Endodermal cell (in vitro differentiated cells): Measurements from ENCODE around the gene ZIC2. TPM values are rescaled to one million over a fixed set of nuclear protein-coding genes. Genes with fewer than 3 reads are reported as not detected.

Source experiments
- DNase-seq: peaks from one replicate; pipeline ENCODE4 v3.0.0-alpha.2; 2017
- H3K27ac ChIP-seq: 2 replicates; pipeline ENCODE4 v1.5.1; 2013; ENCODE audit warnings: mild to moderate bottlenecking, low read depth, low read length, moderate library complexity
- H3K27me3 ChIP-seq: 2 replicates; pipeline ENCODE4 v1.6.1; 2013; ENCODE audit warnings: mild to moderate bottlenecking, low read length, moderate library complexity; ENCODE audit not compliant: insufficient read depth, control insufficient read depth, poor library complexity, severe bottlenecking
- H3K36me3 ChIP-seq: 2 replicates; pipeline ENCODE4 v1.7.0; 2013; ENCODE audit warnings: mild to moderate bottlenecking, low read length, moderate library complexity; ENCODE audit not compliant: control insufficient read depth, insufficient read depth
- H3K4me1 ChIP-seq: one replicate; pipeline ENCODE4 v1.7.0; 2013; ENCODE audit warnings: low read length; ENCODE audit not compliant: control insufficient read depth, insufficient read depth
- H3K4me3 ChIP-seq: 2 replicates; pipeline ENCODE4 v1.5.1; 2013; ENCODE audit warnings: mild to moderate bottlenecking, low read length, moderate library complexity
- H3K9ac ChIP-seq: 2 replicates; pipeline ENCODE4 v1.6.1; 2013; ENCODE audit warnings: mild to moderate bottlenecking, low read length, moderate library complexity; ENCODE audit not compliant: poor library complexity, severe bottlenecking; ENCODE audit errors: extremely low read depth
- H3K9me3 ChIP-seq: 2 replicates; pipeline ENCODE4 v1.6.1; 2013; ENCODE audit warnings: mild to moderate bottlenecking, low read length, moderate library complexity; ENCODE audit not compliant: control insufficient read depth
- H3K27ac Mint-ChIP-seq: 2 replicates; pipeline ENCODE4 v1.8.0; 2020; ENCODE audit warnings: mixed read lengths
- H3K27me3 Mint-ChIP-seq: 2 replicates; pipeline ENCODE4 v1.8.0; 2021; ENCODE audit warnings: mild to moderate bottlenecking, mixed read lengths; ENCODE audit not compliant: insufficient read depth
- H3K36me3 Mint-ChIP-seq: 2 replicates; pipeline ENCODE4 v1.8.0; 2020; ENCODE audit warnings: low read depth, mixed read lengths
- H3K4me1 Mint-ChIP-seq: 2 replicates; pipeline ENCODE4 v1.8.0; 2020; ENCODE audit warnings: mixed read lengths
- H3K4me3 Mint-ChIP-seq: 2 replicates; pipeline ENCODE4 v1.8.0; 2020; ENCODE audit warnings: mild to moderate bottlenecking, moderate library complexity, mixed read lengths
- H3K9me3 Mint-ChIP-seq: 2 replicates; pipeline ENCODE4 v1.8.0; 2020; ENCODE audit warnings: mild to moderate bottlenecking, mixed read lengths
- WGBS, 2 experiments: methylation state at CpG; one replicate each; pipeline versions ENCODE4 v1.1.5 to v1.1.7; 2013; ENCODE audit warnings: missing lambda C conversion rate in 2 of 2, mixed read lengths in 1 of 2; ENCODE audit not compliant: insufficient coverage in 1 of 2, insufficient read length in 1 of 2; 5-methylcytosine and 5-hydroxymethylcytosine counted together
- total RNA-seq, 2 donors: library from RNA; stranded (reverse); fragmentation: NEBNext Ultra II Directional in 1 of 2; extraction: Animal tissue kit (Norgen Biotek cat#: 25700) in 1 of 2; gene quantifications; 2 replicates in 1 of 2; 3 replicates in 1 of 2; pipeline ENCODE4 v1.2.1, GENCODE V29; 2021
- TF ChIP-seq, protein P1 (sequence below): fragments of 200-600 bp; sonication (generic); conservative IDR thresholded peaks from 2 replicates; pipeline ENCODE4 v1.5.0; 2021; ENCODE audit warnings: antibody characterized with exemption, mild to moderate bottlenecking

Gene ZIC2
- total RNA-seq, 2 donors from 2014 or later, result 182 to 301 TPM

DNA sequence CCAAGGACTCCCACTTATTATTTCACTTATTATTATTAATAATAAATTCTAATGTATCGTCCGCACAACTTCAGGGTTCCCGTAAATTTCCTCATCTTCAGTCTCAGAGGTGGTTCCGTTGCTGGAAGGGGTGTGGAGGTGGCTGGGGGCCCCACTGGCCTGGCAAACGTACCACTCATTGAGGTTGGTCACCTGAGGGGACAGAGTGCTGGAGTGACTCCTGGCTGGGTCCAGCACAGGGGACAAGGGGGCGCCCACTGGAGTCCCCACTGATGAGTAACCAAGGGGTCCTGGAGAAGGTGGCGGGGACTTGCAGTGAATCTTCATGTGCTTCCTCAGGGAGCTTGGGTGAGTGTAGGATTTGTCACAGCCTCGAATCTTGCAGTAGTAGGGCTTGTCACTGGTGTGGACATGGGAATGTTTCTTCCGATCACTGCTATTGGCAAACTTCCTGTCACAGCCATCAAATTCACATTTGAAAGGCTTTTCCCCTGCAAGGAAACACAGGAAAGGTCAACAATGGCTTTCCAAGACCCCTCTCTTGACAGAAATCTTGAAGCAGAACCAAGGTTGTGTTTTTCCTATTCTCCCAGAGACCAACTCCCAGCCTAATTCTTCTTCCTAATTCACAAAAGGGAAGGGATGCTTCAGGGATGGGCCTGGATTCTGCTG, 16.1 kb upstream of the ZIC2 start:
- Mint-ChIP-seq H3K4me3 (no peak overlapping the region), H3K4me1 (peaks cover 39% of the 10 kb centered on the region), H3K27me3 (peaks cover 39% of the 10 kb centered on the region), H3K27ac (no peak overlapping the region), H3K9me3 (no peaks in the 10 kb centered on the region), H3K36me3 (peaks cover 16% of the 10 kb centered on the region)
- Histone ChIP-seq H3K27ac (peak overlapping the region; percentile 62), H3K4me1 (peaks cover 8% of the 10 kb centered on the region), H3K9ac (no peak overlapping the region), H3K4me3 (no peak overlapping the region), H3K36me3 (peaks cover 28% of the 10 kb centered on the region), H3K9me3 (no peaks in the 10 kb centered on the region), H3K27me3 (peaks cover 20% of the 10 kb centered on the region)
- WGBS, 2 experiments, result 89 to 93% methylated on average over 3 to 9 of the region's 9 CpGs
- DNase-seq, result no peak
- TF ChIP-seq, protein P1, sequence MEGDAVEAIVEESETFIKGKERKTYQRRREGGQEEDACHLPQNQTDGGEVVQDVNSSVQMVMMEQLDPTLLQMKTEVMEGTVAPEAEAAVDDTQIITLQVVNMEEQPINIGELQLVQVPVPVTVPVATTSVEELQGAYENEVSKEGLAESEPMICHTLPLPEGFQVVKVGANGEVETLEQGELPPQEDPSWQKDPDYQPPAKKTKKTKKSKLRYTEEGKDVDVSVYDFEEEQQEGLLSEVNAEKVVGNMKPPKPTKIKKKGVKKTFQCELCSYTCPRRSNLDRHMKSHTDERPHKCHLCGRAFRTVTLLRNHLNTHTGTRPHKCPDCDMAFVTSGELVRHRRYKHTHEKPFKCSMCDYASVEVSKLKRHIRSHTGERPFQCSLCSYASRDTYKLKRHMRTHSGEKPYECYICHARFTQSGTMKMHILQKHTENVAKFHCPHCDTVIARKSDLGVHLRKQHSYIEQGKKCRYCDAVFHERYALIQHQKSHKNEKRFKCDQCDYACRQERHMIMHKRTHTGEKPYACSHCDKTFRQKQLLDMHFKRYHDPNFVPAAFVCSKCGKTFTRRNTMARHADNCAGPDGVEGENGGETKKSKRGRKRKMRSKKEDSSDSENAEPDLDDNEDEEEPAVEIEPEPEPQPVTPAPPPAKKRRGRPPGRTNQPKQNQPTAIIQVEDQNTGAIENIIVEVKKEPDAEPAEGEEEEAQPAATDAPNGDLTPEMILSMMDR, result no peak

DNA sequence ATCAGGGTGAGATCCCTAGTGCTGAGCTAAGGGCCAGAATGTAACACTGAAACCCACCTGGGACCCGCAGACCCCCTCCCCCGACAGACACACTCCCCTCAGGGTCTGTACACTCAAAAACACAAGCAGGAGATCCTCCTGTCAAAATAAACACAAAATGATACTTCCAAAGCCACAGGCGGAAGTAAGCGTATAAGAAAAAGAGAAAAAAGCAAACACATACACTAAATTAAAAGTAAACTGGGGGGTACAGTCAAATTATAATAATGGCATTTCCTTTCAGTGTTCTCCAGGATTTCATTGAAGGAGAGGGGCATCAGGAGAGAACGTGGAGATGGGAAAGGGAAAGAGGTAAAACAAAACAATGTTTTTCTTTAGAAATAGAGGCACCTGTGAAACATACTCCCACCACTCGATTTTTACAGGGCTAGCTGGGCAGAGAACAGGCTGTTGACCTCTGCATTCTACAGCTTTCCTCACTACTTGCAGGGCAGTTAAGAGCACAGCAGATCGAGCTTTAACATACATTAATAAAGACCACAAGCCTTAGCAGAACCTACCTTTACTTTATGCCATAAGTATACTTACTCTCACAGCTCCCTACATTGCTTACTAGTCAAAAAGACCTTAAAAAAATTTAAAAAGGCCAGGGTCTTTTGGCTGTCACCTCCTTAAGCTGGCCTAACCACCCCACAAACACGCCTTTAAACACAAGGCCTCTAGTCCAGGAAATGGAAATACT, 15.3 kb upstream of the ZIC2 start:
- peaks cover 16% of the 10 kb centered on the region for H3K36me3 Mint-ChIP-seq

DNA sequence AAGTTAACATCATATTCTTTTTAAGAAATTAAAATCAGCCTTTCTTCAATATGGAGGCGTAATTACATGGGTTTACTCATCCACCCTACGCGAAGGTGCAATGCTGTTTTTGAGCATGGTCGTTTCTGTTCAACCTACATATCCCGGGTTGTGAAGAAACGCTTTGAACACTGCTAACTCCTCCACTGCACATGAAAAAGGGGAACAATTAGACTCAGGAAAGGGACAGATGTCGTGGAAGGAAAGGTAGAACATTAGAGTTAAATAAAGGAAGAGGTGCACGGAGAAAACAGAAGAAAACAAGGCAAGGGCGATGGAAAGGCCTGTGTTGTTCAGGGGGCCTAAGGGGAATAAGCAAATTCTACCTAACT, 14.1 kb upstream of the ZIC2 start:
- Histone ChIP-seq H3K4me1 (peaks cover 5% of the 10 kb centered on the region), H3K4me3 (peak overlapping the region; percentile 97), H3K9ac (peak overlapping the region; percentile 80), H3K9me3 (no peaks in the 10 kb centered on the region), H3K27me3 (peaks cover 11% of the 10 kb centered on the region), H3K27ac (peak overlapping the region; percentile 91), H3K36me3 (peaks cover 28% of the 10 kb centered on the region)
- Mint-ChIP-seq H3K9me3 (no peaks in the 10 kb centered on the region), H3K27me3 (peaks cover 27% of the 10 kb centered on the region), H3K4me3 (peak overlapping the region; percentile 81), H3K4me1 (peaks cover 26% of the 10 kb centered on the region), H3K27ac (peak overlapping the region; percentile 80), H3K36me3 (peaks cover 16% of the 10 kb centered on the region)
- WGBS, 2 experiments, result 23 to 25% methylated on average over 7 to 9 of the region's 9 CpGs
- TF ChIP-seq, protein P1, result no peak
- no peak for DNase-seq

More for the DNA sequence above, 15.3 kb upstream of the ZIC2 start:
- DNase-seq, result no peak
- H3K9me3 ChIP-seq, result no peaks in the 10 kb centered on the region
- Mint-ChIP-seq H3K4me1 (peaks cover 32% of the 10 kb centered on the region), H3K27me3 (peaks cover 32% of the 10 kb centered on the region), H3K9me3 (no peaks in the 10 kb centered on the region), H3K27ac (no peak overlapping the region), H3K4me3 (no peak overlapping the region)
- peaks cover 12% of the 10 kb centered on the region for H3K27me3 ChIP-seq
- 61 to 79% methylated on average over 2 to 8 of the region's 8 CpGs for WGBS, 2 experiments
- H3K4me3 ChIP-seq, result peak overlapping the region; percentile 97
- H3K27ac ChIP-seq, result peak overlapping the region; percentile 6
- H3K36me3 ChIP-seq, result peaks cover 28% of the 10 kb centered on the region
- H3K4me1 ChIP-seq, result peaks cover 5% of the 10 kb centered on the region
- H3K9ac ChIP-seq, result no peak overlapping the region
- TF ChIP-seq, protein P1, result no peak
